ENCODE measurements around the gene ANXA6.
A peak's percentile ranks its signal among the peaks of the same experiment; 100 is the strongest.

The ANXA6 gene

DNA sequence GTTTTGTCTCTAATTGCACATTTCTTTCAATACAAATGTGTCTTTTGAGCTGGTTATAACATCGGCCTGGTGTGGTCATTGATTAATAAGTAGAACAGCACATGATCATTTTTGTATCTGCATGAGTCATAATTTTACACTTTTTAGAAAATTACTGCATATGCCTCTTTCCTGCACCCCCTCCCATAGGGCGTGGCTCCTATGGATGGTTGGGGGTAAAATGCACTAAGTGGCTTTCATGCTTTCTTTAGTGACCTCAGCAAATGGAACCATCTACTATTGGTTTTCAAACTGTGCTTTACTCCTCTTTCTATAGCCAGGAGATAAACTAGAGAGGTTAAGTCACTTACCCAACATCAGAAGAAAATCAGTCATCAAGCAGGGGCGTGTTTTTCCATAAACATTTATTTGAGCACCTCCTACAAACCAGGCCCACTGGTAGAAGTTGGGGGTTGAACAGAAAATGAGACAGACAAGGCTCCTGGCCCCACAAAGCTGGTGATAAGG lies 3.8 kb downstream of the ANXA6 start:
- H3K4me3 Mint-ChIP-seq: peak overlapping the region; percentile 38
- peaks cover 70% of the 10 kb centered on the region for H3K4me1 Mint-ChIP-seq
- peaks cover 7% of the 10 kb centered on the region for H3K36me3 Mint-ChIP-seq
- ATAC-seq (ENCODE audit: low read depth): no peak
- H3K9me3 Mint-ChIP-seq: no peaks in the 10 kb centered on the region
- H3K27me3 Mint-ChIP-seq: no peaks in the 10 kb centered on the region
- H3K27ac Mint-ChIP-seq: peak overlapping the region; percentile 93
- DNase-seq (ENCODE audit: low spot score in 2 of 2): no peak

DNA sequence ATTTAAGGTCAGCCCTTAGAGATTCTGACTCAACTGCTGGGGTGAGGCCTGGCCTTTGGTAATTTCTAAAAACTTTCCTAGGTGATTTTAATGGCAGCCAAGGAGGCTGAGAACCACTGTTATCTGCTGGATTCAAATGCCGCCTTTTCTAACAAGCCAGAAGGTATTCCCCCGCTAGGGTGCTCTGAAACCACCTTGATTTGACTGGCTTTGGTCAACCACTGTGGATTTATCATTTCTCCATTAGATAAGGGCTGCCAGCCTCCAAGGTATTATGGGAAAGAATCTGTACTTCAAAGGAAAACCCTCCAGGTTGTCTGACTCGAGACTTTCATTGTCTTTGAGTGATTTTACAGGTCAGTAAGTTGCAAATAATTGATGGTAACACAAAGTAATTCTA lies 4.3 kb downstream of the ANXA6 start:
- H3K27ac Mint-ChIP-seq: peak overlapping the region; percentile 93
- ATAC-seq (ENCODE audit: low read depth) (no peak), DNase-seq (ENCODE audit: low spot score in 2 of 2) (no peak)
- peak overlapping the region; percentile 38 for H3K4me3 Mint-ChIP-seq
- H3K4me1 Mint-ChIP-seq: peaks cover 69% of the 10 kb centered on the region
- H3K27me3 Mint-ChIP-seq: no peaks in the 10 kb centered on the region
- no peaks in the 10 kb centered on the region for H3K9me3 Mint-ChIP-seq
- peaks cover 10% of the 10 kb centered on the region for H3K36me3 Mint-ChIP-seq

DNA sequence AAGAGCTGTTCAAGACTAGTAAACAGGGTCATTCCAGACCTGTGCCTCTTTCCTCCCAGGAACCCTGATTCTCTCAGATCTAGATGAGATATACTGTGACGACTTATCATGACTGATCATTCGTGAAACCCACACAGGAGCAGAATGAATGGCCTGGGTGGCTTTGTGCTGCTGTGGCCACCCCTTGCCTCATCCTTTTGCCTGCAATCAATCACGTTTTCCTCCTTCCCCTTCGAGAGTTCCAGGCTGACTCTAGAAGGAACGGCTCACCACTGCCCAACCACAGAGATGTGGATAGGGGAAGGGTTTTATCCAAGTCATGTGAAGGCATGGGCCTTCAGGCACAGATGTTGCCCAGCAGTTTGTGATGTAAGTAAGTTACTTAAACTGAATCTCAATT lies 5.8 kb downstream of the ANXA6 start:
- Mint-ChIP-seq H3K27me3 (no peaks in the 10 kb centered on the region), H3K27ac (peak overlapping the region; percentile 93), H3K4me1 (peaks cover 78% of the 10 kb centered on the region), H3K4me3 (peak overlapping the region; percentile 47), H3K36me3 (peaks cover 19% of the 10 kb centered on the region), H3K9me3 (no peaks in the 10 kb centered on the region)
- ATAC-seq (ENCODE audit: low read depth): no peak
- no peak for DNase-seq (ENCODE audit: low spot score in 2 of 2)

GRCh38 chr5:151151263-151151660 lies 6.3 kb downstream of the ANXA6 start:
- Mint-ChIP-seq H3K4me1 (peaks cover 79% of the 10 kb centered on the region), H3K4me3 (peak overlapping the region; percentile 47), H3K9me3 (no peaks in the 10 kb centered on the region), H3K27ac (peak overlapping the region; percentile 93), H3K36me3 (peaks cover 19% of the 10 kb centered on the region), H3K27me3 (no peaks in the 10 kb centered on the region)
- DNase-seq (ENCODE audit: low spot score in 2 of 2) (no peak), ATAC-seq (ENCODE audit: low read depth) (no peak)

GRCh38 chr5:151150471-151151262 lies 6.9 kb downstream of the ANXA6 start:
- no peaks in the 10 kb centered on the region for H3K27me3 Mint-ChIP-seq
- ATAC-seq (ENCODE audit: low read depth) (peak; percentile 63), DNase-seq (ENCODE audit: low spot score in 2 of 2) (peak; percentile 30 to 41)
- H3K4me1 Mint-ChIP-seq: peaks cover 81% of the 10 kb centered on the region
- H3K27ac Mint-ChIP-seq: peak overlapping the region; percentile 93
- no peaks in the 10 kb centered on the region for H3K9me3 Mint-ChIP-seq
- H3K36me3 Mint-ChIP-seq: peaks cover 23% of the 10 kb centered on the region
- peak overlapping the region; percentile 47 for H3K4me3 Mint-ChIP-seq

DNA sequence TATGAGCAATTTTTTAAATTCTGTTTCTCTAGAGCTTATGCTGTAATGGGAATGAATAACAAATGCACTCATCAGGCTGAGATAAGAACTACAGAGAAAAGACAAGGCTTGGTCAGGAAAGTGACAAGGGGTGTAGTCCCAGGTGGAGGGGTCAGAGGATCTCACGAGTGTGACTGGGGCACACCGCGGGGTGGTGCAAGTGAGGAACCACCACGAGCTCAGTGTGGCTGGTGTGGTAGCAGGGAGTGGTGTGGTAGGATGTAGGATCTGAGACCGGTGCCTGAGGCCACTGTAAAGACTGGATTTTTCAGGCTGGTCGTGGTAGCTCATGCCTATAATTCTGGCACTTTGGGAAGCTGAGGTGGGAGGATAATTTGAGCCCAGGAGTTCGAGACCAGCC lies 9.0 kb downstream of the ANXA6 start:
- peak overlapping the region; percentile 55 for H3K4me3 Mint-ChIP-seq
- ATAC-seq (ENCODE audit: low read depth): no peak
- peaks cover 86% of the 10 kb centered on the region for H3K4me1 Mint-ChIP-seq
- peak overlapping the region; percentile 93 for H3K27ac Mint-ChIP-seq
- H3K9me3 Mint-ChIP-seq: no peaks in the 10 kb centered on the region
- H3K36me3 Mint-ChIP-seq: peaks cover 27% of the 10 kb centered on the region
- no peaks in the 10 kb centered on the region for H3K27me3 Mint-ChIP-seq
- no peak for DNase-seq (ENCODE audit: low spot score in 2 of 2)

GRCh38 chr5:151147033-151147432 lies 10.5 kb downstream of the ANXA6 start:
- H3K36me3 Mint-ChIP-seq: peaks cover 30% of the 10 kb centered on the region
- DNase-seq (ENCODE audit: low spot score in 2 of 2): no peak
- no peaks in the 10 kb centered on the region for H3K9me3 Mint-ChIP-seq
- no peak overlapping the region for H3K27ac Mint-ChIP-seq
- no peak overlapping the region for H3K4me3 Mint-ChIP-seq
- peaks cover 87% of the 10 kb centered on the region for H3K4me1 Mint-ChIP-seq
- no peak for ATAC-seq (ENCODE audit: low read depth)
- no peaks in the 10 kb centered on the region for H3K27me3 Mint-ChIP-seq

- no peak for DNase-seq (ENCODE audit: low spot score in 2 of 2)
- peaks cover 30% of the 10 kb centered on the region for H3K36me3 Mint-ChIP-seq
- H3K27ac Mint-ChIP-seq: peak overlapping the region; percentile 84
- no peaks in the 10 kb centered on the region for H3K27me3 Mint-ChIP-seq
- H3K4me3 Mint-ChIP-seq: peak overlapping the region; percentile 49
- no peaks in the 10 kb centered on the region for H3K9me3 Mint-ChIP-seq
- no peak for ATAC-seq (ENCODE audit: low read depth)
- peaks cover 87% of the 10 kb centered on the region for H3K4me1 Mint-ChIP-seq
Observed at GRCh38 chr5:151146061-151146460, 11.5 kb downstream of the ANXA6 start.

DNA sequence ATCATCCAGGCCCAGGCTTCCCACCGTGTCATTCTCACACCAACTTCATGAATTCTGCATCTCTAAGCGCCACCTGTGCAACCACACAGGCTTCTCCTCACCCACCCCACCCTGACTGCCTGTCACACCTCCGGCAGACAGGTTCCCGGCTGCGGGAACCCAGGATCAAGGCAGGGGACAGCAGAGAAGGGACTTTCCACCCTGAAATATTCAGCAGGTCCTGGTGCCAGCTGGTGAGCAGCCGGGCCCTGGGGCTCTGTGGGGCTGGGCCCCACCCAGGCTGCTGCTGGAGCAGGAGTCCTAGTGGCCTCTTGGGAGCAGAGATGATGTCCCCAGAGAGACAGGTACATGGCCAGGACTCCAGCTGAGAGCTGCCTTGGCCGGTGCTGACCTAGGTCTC lies 12.7 kb downstream of the ANXA6 start:
- peak overlapping the region; percentile 24 for H3K4me3 Mint-ChIP-seq
- H3K27me3 Mint-ChIP-seq: no peaks in the 10 kb centered on the region
- DNase-seq (ENCODE audit: low spot score in 2 of 2): no peak
- ATAC-seq (ENCODE audit: low read depth): no peak
- peaks cover 81% of the 10 kb centered on the region for H3K4me1 Mint-ChIP-seq
- H3K9me3 Mint-ChIP-seq: no peaks in the 10 kb centered on the region
- H3K27ac Mint-ChIP-seq: peak overlapping the region; percentile 84
- H3K36me3 Mint-ChIP-seq: peaks cover 30% of the 10 kb centered on the region

DNA sequence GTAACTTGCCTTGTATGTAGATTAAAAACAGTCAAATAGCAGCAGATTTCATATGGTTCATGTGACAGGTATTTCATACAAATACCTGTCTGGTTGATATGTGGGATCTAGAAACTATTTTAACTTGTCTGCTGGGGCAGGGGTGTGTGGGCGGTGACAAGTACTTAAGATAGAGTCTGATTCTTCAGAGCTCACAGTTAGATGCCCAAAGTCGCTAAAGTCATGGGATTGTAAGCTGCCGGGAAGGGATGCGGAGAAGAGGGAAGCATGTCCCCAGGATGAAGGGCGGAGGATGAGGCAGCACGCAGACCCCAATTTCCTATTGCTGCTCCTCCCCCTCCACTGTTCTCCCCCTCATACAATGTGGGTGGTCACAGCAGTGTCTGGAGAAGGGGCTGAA lies 13.3 kb downstream of the ANXA6 start:
- no peak for ATAC-seq (ENCODE audit: low read depth)
- peaks cover 31% of the 10 kb centered on the region for H3K36me3 Mint-ChIP-seq
- H3K27ac Mint-ChIP-seq: peak overlapping the region; percentile 84

DNA sequence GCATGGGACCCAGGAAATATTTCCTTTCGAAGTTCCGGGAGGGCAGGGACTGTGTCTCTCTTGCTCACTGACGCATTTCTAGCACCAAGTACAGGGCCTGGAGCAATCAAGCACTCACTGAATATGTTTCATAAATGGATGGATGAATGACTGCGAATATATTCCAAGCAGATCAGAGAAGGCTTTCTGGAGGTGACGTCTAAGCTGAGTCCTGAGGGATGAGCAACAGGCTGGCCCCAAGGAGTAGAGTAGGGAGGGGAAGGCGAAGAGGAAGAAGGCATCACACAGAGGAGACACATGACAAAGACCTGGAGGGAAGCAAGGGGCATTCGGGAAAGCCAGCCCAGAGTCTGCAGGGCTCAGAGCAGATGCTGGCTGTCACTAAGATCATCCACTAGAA lies 13.9 kb downstream of the ANXA6 start:
- no peak for ATAC-seq (ENCODE audit: low read depth)
- Mint-ChIP-seq H3K36me3 (peaks cover 33% of the 10 kb centered on the region), H3K4me1 (peaks cover 78% of the 10 kb centered on the region), H3K9me3 (no peaks in the 10 kb centered on the region), H3K27ac (peak overlapping the region; percentile 84), H3K27me3 (no peaks in the 10 kb centered on the region), H3K4me3 (peak overlapping the region; percentile 36)
- DNase-seq (ENCODE audit: low spot score in 2 of 2): no peak

More for the DNA sequence above, 13.3 kb downstream of the ANXA6 start:
- DNase-seq (ENCODE audit: low spot score in 2 of 2): no peak
- H3K4me3 Mint-ChIP-seq: peak overlapping the region; percentile 24
- peaks cover 79% of the 10 kb centered on the region for H3K4me1 Mint-ChIP-seq
- H3K9me3 Mint-ChIP-seq: no peaks in the 10 kb centered on the region
- no peaks in the 10 kb centered on the region for H3K27me3 Mint-ChIP-seq

DNA sequence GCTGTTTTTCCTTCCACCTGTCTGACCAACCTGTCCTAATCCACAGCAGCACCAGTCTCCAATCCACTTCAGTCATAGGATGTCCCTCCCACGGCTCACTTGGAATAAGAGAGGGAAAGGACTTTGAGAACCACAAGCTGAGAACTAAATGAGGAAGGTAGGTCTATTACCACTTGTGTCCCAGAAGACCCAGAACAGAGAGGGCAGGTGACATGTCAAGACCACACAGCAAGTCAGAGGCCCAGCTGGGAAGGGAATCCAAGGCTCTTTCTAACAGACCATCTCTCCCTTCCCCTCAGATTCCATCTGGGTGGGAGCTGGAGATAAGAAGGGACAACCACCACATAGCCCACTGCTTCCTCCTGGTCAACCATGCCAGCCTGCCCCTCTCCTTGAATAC lies 14.6 kb downstream of the ANXA6 start:
- DNase-seq (ENCODE audit: low spot score in 2 of 2): no peak
- no peak for ATAC-seq (ENCODE audit: low read depth)
- Mint-ChIP-seq H3K27ac (peak overlapping the region; percentile 84), H3K4me1 (peaks cover 78% of the 10 kb centered on the region), H3K9me3 (no peaks in the 10 kb centered on the region), H3K4me3 (peak overlapping the region; percentile 59), H3K36me3 (peaks cover 35% of the 10 kb centered on the region), H3K27me3 (no peaks in the 10 kb centered on the region)

DNA sequence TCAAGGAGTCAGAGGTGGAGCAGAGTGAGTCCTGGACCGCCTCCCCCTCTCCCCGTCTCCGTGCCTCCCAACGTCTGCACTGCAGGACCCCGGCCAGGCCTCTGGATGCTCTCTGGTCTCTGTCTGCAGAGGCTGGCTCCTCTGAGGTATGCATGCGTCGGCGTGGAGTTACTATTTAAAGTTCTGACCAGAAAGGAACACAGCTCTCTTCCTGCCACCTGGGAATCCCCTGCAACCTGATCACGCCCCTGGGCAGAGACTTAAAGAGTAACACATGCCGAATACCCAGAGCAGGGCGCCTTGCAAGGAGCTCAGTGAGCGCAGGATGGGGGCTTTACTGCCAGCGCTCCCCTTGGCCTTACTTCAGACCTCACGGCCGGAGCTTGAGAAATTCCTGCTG lies 16.0 kb downstream of the ANXA6 start:
- Mint-ChIP-seq H3K27me3 (no peaks in the 10 kb centered on the region), H3K36me3 (peaks cover 41% of the 10 kb centered on the region)
- ATAC-seq (ENCODE audit: low read depth): peak; percentile 98

DNA sequence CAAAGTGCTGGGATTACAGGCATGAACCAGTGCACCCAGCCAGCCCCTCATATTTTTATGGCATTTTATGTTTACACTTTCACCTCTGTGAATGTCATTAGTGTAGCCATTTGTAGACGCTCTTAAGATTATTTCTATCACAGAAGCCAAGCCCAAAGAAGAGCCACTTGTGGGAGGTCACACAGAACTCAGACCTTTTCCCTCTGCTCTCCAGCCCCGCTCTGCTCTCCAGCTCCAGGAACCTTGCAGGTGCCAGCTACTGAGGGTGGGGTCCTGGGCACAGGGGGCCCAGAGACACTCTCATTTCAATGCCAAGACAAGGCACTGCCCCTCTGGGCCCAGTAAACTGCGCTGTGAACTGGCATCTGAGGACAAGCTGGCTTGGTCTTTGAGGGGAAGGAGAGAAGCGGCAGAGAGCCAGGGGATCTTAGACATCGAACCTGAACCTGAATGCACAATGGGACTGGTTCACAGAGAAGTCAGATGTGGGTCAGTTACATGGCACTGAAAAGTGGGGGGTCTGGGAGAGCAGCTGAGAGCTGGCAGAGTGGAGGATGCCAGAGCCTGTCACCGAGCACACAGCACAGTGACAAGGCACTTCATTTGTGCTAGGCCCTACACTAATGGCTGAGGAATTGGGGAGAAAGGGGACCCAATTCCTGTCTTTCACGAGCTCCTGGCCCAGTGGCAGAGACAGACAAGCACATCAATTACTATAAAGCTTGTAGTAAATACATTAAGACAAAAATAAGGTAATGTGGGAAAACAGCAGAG lies 16.7 kb downstream of the ANXA6 start:
- H3K27me3 Mint-ChIP-seq: no peaks in the 10 kb centered on the region
- H3K9me3 Mint-ChIP-seq: no peaks in the 10 kb centered on the region
- DNase-seq (ENCODE audit: low spot score in 2 of 2) (no peak), ATAC-seq (ENCODE audit: low read depth) (no peak)
- peaks cover 42% of the 10 kb centered on the region for H3K36me3 Mint-ChIP-seq
- H3K4me3 Mint-ChIP-seq: peak overlapping the region; percentile 83
- H3K4me1 Mint-ChIP-seq: peaks cover 73% of the 10 kb centered on the region
- peak overlapping the region; percentile 84 for H3K27ac Mint-ChIP-seq

More for the DNA sequence above, 16.0 kb downstream of the ANXA6 start:
- peak overlapping the region; percentile 84 for H3K27ac Mint-ChIP-seq
- H3K4me3 Mint-ChIP-seq: peak overlapping the region; percentile 83
- H3K4me1 Mint-ChIP-seq: peaks cover 77% of the 10 kb centered on the region
- H3K9me3 Mint-ChIP-seq: no peaks in the 10 kb centered on the region
- peak; percentile 49 to 58 for DNase-seq (ENCODE audit: low spot score in 2 of 2)
